IMR-90 (cell line): Measurements from ENCODE around the gene MKX. TPM values are rescaled to one million over a fixed set of nuclear protein-coding genes. Genes with fewer than 3 reads are reported as not detected.

ENCODE experiments used
- ATAC-seq: fragments of 200-7000 bp; cut with Tn5 transposase; 2 replicates; pipeline ENCODE4 v1.9.1; 2020; ENCODE audit warnings: low read depth, mild to moderate bottlenecking, moderate library complexity
- BruUV-seq: library from RNA; stranded (reverse); fragments of 400-500 nt; replicated peaks from 2 replicates; lab custom pipeline; 2021; lab: Mats Ljungman, UMichigan
- CTCF ChIA-PET: fragments of 300-600 bp; formaldehyde crosslinking; extraction: SDS; loops from one replicate; lab custom pipeline; 2021; ENCODE audit warnings: antibody characterized with exemption; lab: Yijun Ruan, JAX
- POLR2A ChIA-PET: fragments of 300-600 bp; sonication (Branson Sonifier 250); formaldehyde crosslinking; loops from one replicate; lab custom pipeline; 2022; ENCODE audit warnings: antibody characterized with exemption; ENCODE audit not compliant: unreplicated experiment; lab: Charles Lee
- DNase-seq: peaks from one replicate; pipeline ENCODE4 v3.0.0; 2013
- H2AFZ ChIP-seq: replicated peaks from 2 replicates; pipeline ENCODE3; 2013; ENCODE audit warnings: low read length, mild to moderate bottlenecking; ENCODE audit not compliant: poor library complexity
- H2AK5ac ChIP-seq: 2 replicates; pipeline ENCODE4 v1.6.1; 2013; ENCODE audit warnings: low read depth, low read length, inconsistent platforms
- H2AK9ac ChIP-seq: replicated peaks from 2 replicates; pipeline ENCODE3; 2013; ENCODE audit warnings: mild to moderate bottlenecking, low read depth, low read length, moderate library complexity; ENCODE audit not compliant: poor library complexity
- H2BK120ac ChIP-seq: 2 replicates; pipeline ENCODE4 v1.6.1; 2013; ENCODE audit warnings: low read depth, low read length, inconsistent platforms
- H2BK15ac ChIP-seq: 3 replicates; pipeline ENCODE4 v1.6.1; 2013; ENCODE audit warnings: low read depth, low read length, inconsistent platforms
- H2BK20ac ChIP-seq: 2 replicates; pipeline ENCODE4 v1.6.1; 2013; ENCODE audit warnings: low read depth, mild to moderate bottlenecking, inconsistent platforms, low read length, moderate library complexity
- H2BK5ac ChIP-seq: 2 replicates; pipeline ENCODE4 v1.6.1; 2013; ENCODE audit warnings: mild to moderate bottlenecking, low read depth, low read length, inconsistent platforms; ENCODE audit not compliant: poor library complexity, severe bottlenecking
- H3K14ac ChIP-seq: replicated peaks from 2 replicates; pipeline ENCODE4 v1.6.1; 2013; ENCODE audit warnings: low read depth, low read length, inconsistent platforms
- H3K18ac ChIP-seq: 2 replicates; pipeline ENCODE4 v1.6.1; 2013; ENCODE audit warnings: low read depth, low read length, control low read depth
- H3K23ac ChIP-seq: 2 replicates; pipeline ENCODE4 v1.6.1; 2013; ENCODE audit warnings: low read depth, low read length, inconsistent platforms
- H3K27ac ChIP-seq: 2 replicates; pipeline ENCODE4 v1.5.1; 2013; ENCODE audit warnings: mild to moderate bottlenecking, control low read depth, low read length; ENCODE audit not compliant: insufficient read depth
- H3K27me3 ChIP-seq: 2 replicates; pipeline ENCODE4 v1.6.1; 2013; ENCODE audit warnings: low read length; ENCODE audit not compliant: control insufficient read depth, insufficient read depth
- H3K36me3 ChIP-seq: 2 replicates; pipeline ENCODE4 v1.6.1; 2013; ENCODE audit warnings: low read length, mixed read lengths; ENCODE audit not compliant: control insufficient read depth, insufficient read depth
- H3K4ac ChIP-seq: 2 replicates; pipeline ENCODE4 v1.6.1; 2013; ENCODE audit warnings: low read depth, low read length, inconsistent platforms
- H3K4me1 ChIP-seq: 2 replicates; pipeline ENCODE4 v1.6.1; 2013; ENCODE audit warnings: low read length, mixed read lengths; ENCODE audit not compliant: control insufficient read depth, insufficient read depth
- H3K4me2 ChIP-seq: 2 replicates; pipeline ENCODE4 v1.6.1; 2013; ENCODE audit warnings: low read depth, mild to moderate bottlenecking, control low read depth, low read length, moderate library complexity
- H3K4me3 ChIP-seq: 2 replicates; pipeline ENCODE4 v1.5.1; 2013; ENCODE audit warnings: low read depth, mild to moderate bottlenecking, control low read depth, low read length, moderate library complexity; ENCODE audit not compliant: insufficient read depth
- H3K56ac ChIP-seq: 2 replicates; pipeline ENCODE4 v1.6.1; 2013; ENCODE audit warnings: low read length, inconsistent platforms; ENCODE audit not compliant: insufficient read depth; ENCODE audit errors: extremely low read depth
- H3K79me1 ChIP-seq, 2 experiments: 2 replicates each; pipeline ENCODE4 v1.6.1; 2013; ENCODE audit warnings: low read length in 2 of 2, inconsistent platforms in 1 of 2, low read depth in 1 of 2
- H3K9ac ChIP-seq: 2 replicates; pipeline ENCODE4 v1.6.1; 2013; ENCODE audit warnings: low read depth, low read length, control low read depth
- H3K9me1 ChIP-seq: 2 replicates; pipeline ENCODE4 v1.6.1; 2013; ENCODE audit warnings: low read length, inconsistent platforms; ENCODE audit not compliant: insufficient read depth
- H3K9me3 ChIP-seq: 2 replicates; pipeline ENCODE4 v1.6.1; 2013; ENCODE audit warnings: low read length; ENCODE audit not compliant: control insufficient read depth, insufficient read depth
- H4K20me1 ChIP-seq: 2 replicates; pipeline ENCODE4 v1.6.1; 2013; ENCODE audit warnings: low read length, inconsistent platforms; ENCODE audit not compliant: insufficient read depth
- H4K5ac ChIP-seq: 2 replicates; pipeline ENCODE4 v1.6.1; 2013; ENCODE audit warnings: mild to moderate bottlenecking, low read depth, low read length, control low read depth
- H4K8ac ChIP-seq, 2 experiments: 2 replicates each; pipeline ENCODE4 v1.6.1; 2013; ENCODE audit warnings: low read depth in 2 of 2, low read length in 2 of 2, control low read depth in 1 of 2, inconsistent platforms in 1 of 2
- H4K91ac ChIP-seq: 2 replicates; pipeline ENCODE4 v1.6.1; 2013; ENCODE audit warnings: low read depth, low read length, inconsistent platforms; ENCODE audit not compliant: insufficient read depth
- BHLHE40 ChIP-seq: fragments of 150-350 bp; IDR thresholded peaks from 2 replicates; pipeline ENCODE4 v1.6.1; 2016; ENCODE audit warnings: mild to moderate bottlenecking, low read depth, low read length
- CEBPB ChIP-seq: IDR thresholded peaks from 2 replicates; pipeline ENCODE4 v1.6.1; 2012; ENCODE audit warnings: low read depth, low read length, improper control_type of control experiment
- CTCF ChIP-seq: conservative IDR thresholded peaks from 2 replicates; pipeline ENCODE4 v1.5.1; 2012; ENCODE audit warnings: mild to moderate bottlenecking, low read depth, low read length, improper control_type of control experiment
- MAFK ChIP-seq: IDR thresholded peaks from 2 replicates; pipeline ENCODE4 v1.6.1; 2012; ENCODE audit warnings: low read depth, low read length, improper control_type of control experiment
- MAZ ChIP-seq: IDR thresholded peaks from 2 replicates; pipeline ENCODE4 v1.6.1; 2012; ENCODE audit warnings: low read depth, mild to moderate bottlenecking, low read length, improper control_type of control experiment, moderate library complexity, borderline replicate concordance
- MXI1 ChIP-seq: IDR thresholded peaks from 2 replicates; pipeline ENCODE4 v1.6.1; 2012; ENCODE audit warnings: low read depth, mild to moderate bottlenecking, low read length, moderate library complexity, borderline replicate concordance
- NFE2L2 ChIP-seq: fragments of 150-350 bp; IDR thresholded peaks from 2 replicates; pipeline ENCODE4 v1.6.1; 2016; ENCODE audit warnings: low read depth, mild to moderate bottlenecking, low read length
- POLR2A ChIP-seq: IDR thresholded peaks from 2 replicates; pipeline ENCODE4 v1.6.1; 2012; ENCODE audit warnings: mild to moderate bottlenecking, low read depth, low read length
- RAD21 ChIP-seq: IDR thresholded peaks from 2 replicates; pipeline ENCODE4 v1.6.1; 2012; ENCODE audit warnings: low read length, improper control_type of control experiment
- RFX5 ChIP-seq: IDR thresholded peaks from 2 replicates; pipeline ENCODE4 v1.8.0; 2012; ENCODE audit warnings: low read depth, mild to moderate bottlenecking, low read length, moderate library complexity
- SMC3 ChIP-seq: fragments of 150-350 bp; IDR thresholded peaks from 2 replicates; pipeline ENCODE4 v1.6.1; 2016; ENCODE audit warnings: low read depth, mild to moderate bottlenecking, antibody characterized with exemption, low read length, moderate library complexity
- USF2 ChIP-seq: fragments of 150-350 bp; IDR thresholded peaks from 2 replicates; pipeline ENCODE4 v1.6.1; 2017; ENCODE audit warnings: mild to moderate bottlenecking, antibody characterized with exemption, low read length, low read depth
- WGBS, 2 experiments: methylation state at CpG; one replicate each; pipeline versions ENCODE4 v1.1.5 to v1.1.7; 2013; ENCODE audit warnings: missing lambda C conversion rate in 2 of 2; ENCODE audit not compliant: insufficient read length in 1 of 2; ENCODE audit errors: extremely low coverage in 2 of 2; 5-methylcytosine and 5-hydroxymethylcytosine counted together
- dilution Hi-C: fragments of 300-500 bp; cut with HindIII; formaldehyde crosslinking; loops from one replicate; pipeline ENCODE4 v1.14.3; 2018; ENCODE audit warnings: low sequenced_read_pairs; ENCODE audit not compliant: unreplicated experiment
- in situ Hi-C: fragments of 300-500 bp; cut with MboI; formaldehyde crosslinking; loops from 3 replicates; pipeline ENCODE4 v1.14.3; 2019; ENCODE audit warnings: low sequenced_read_pairs, inconsistent platforms, mixed read lengths
- intact Hi-C: fragments of 100-400 bp; cut with micrococcal nuclease; formaldehyde crosslinking; loops from 2 replicates; pipeline ENCODE4 v1.10.0; 2022
- polyA plus RNA-seq, 3 experiments: library from polyadenylated mRNA; depleted of rRNA; stranded (reverse); fragments of >200 nt; gene quantifications; 2 replicates each; pipeline ENCODE4 v1.2.3, GENCODE V29; 2012; ENCODE audit warnings: low replicate concordance in 1 of 3
- total RNA-seq: library from RNA; depleted of rRNA; stranded (reverse); fragments of >200 nt; gene quantifications from 2 replicates; pipeline ENCODE4 v1.2.3, GENCODE V29; 2012

Gene MKX
- total and polyA plus RNA-seq, 2 of the 4 experiments (the other 2 are of a cell fraction), result 0.10 to 0.36 TPM

- H4K20me1 ChIP-seq, result no peaks in the 10 kb centered on the region
- POLR2A ChIA-PET, result no interaction called here
These were observed 48.5 kb upstream of the MKX start for GRCh38 chr10:27794157-27794556.

More at GRCh38 chr10:27794157-27794556, 48.5 kb upstream of the MKX start:
- Histone ChIP-seq H3K79me1 (no peaks in the 10 kb centered on the region), H2BK15ac (no peak overlapping the region), H3K4me2 (no peak overlapping the region), H3K27ac (no peak overlapping the region), H3K4ac (no peak overlapping the region), H2AK5ac (no peak overlapping the region), H3K18ac (no peak overlapping the region), H3K14ac (no peak overlapping the region), H3K36me3 (no peaks in the 10 kb centered on the region), H2AFZ (no peak overlapping the region), H2AK9ac (no peak overlapping the region), H3K27me3 (no peaks in the 10 kb centered on the region; the same call in 1 of the 2 replicates), H4K91ac (no peak overlapping the region), H2BK20ac (no peak overlapping the region), H3K9me3 (no peaks in the 10 kb centered on the region), H2BK120ac (no peak overlapping the region), H2BK5ac (no peak overlapping the region), H3K4me1 (no peaks in the 10 kb centered on the region), H3K23ac (no peak overlapping the region), H4K5ac (no peak overlapping the region), H3K9ac (no peak overlapping the region), H3K9me1 (no peaks in the 10 kb centered on the region), H3K56ac (no peak overlapping the region), H3K4me3 (no peak overlapping the region), H4K8ac (no peak overlapping the region)
- in situ Hi-C loops, result no loop called here
- dilution Hi-C loops, result no loop called here
- intact Hi-C loops, result no loop called here
- no TSS peak for BruUV-seq
- CTCF ChIA-PET, result no interaction called here
- TF ChIP-seq MAZ, result no peak
- peak; percentile 16; the same call in 1 of the 2 replicates for TF ChIP-seq SMC3
- TF ChIP-seq NFE2L2, result no peak
- TF ChIP-seq MXI1, result no peak
- TF ChIP-seq MAFK, result no peak
- TF ChIP-seq POLR2A, result no peak
- no peak for TF ChIP-seq CEBPB
- peak; percentile 19; the same call in 1 of the 2 replicates for TF ChIP-seq RAD21
- TF ChIP-seq RFX5, result no peak
- no peak for TF ChIP-seq BHLHE40
- peak; percentile 27; the same call in 1 of the 2 replicates for TF ChIP-seq CTCF
- TF ChIP-seq USF2, result no peak
- WGBS, 2 experiments, result no CpG with 5 or more reads among the region's 1 CpG
- DNase-seq (peak; percentile 5), ATAC-seq (no peak)
